B cell (primary cell): ENCODE data around the gene ENTREP3. TPM values are rescaled to one million over a fixed set of nuclear protein-coding genes. Genes with fewer than 3 reads are reported as not detected.

ENCODE experiments used
- ATAC-seq: fragments of 200-7000 bp; cut with Tn5 transposase; one replicate; pipeline ENCODE4 v1.10.0; 2021; ENCODE audit warnings: low read depth, mild to moderate bottlenecking, moderate number of reproducible peaks, moderate library complexity
- CTCF ChIA-PET: fragments of 350-600 bp; sonication (Branson Sonifier 250); formaldehyde crosslinking; loops from one replicate; lab custom pipeline; 2021; ENCODE audit warnings: antibody characterized with exemption, inconsistent platforms; lab: Charles Lee
- POLR2A ChIA-PET: fragments of 350-600 bp; sonication (Branson Sonifier 250); formaldehyde crosslinking; loops from one replicate; lab custom pipeline; 2021; ENCODE audit warnings: antibody characterized with exemption; lab: Charles Lee
- DNase-seq: peaks from one replicate; pipeline ENCODE4 v3.0.0; 2013
- H2AFZ ChIP-seq: 2 replicates; pipeline ENCODE4 v1.6.1; 2012; ENCODE audit warnings: mild to moderate bottlenecking, low read depth, low read length; ENCODE audit not compliant: insufficient read depth, poor library complexity, severe bottlenecking
- H3K27ac ChIP-seq, 2 donors: 1 replicate in 1 of 2; 2 replicates in 1 of 2; pipeline ENCODE4 v1.5.1; 2012 to 2013; ENCODE audit warnings: low read length in 2 of 2, mild to moderate bottlenecking in 2 of 2, moderate library complexity in 1 of 2
- H3K27me3 ChIP-seq, 4 experiments: fragments of 200-600 bp in 1 of 4; sonication (generic) in 1 of 4; replicated peaks in 1 of 4; 1 replicate in 2 of 4; 2 replicates in 2 of 4; pipeline versions ENCODE4 v1.6.1 to v1.7.0; 2013 to 2016; ENCODE audit warnings: low read length in 3 of 4, mild to moderate bottlenecking in 2 of 4, mixed read lengths in 1 of 4, moderate library complexity in 1 of 4; ENCODE audit not compliant: insufficient read depth in 4 of 4, control insufficient read depth in 3 of 4; ENCODE audit errors: control extremely low read depth in 1 of 4
- H3K36me3 ChIP-seq, 2 experiments: replicated peaks in 1 of 2; 1 replicate in 1 of 2; 2 replicates in 1 of 2; pipeline versions ENCODE4 v1.6.1 to v1.7.1; 2013; ENCODE audit warnings: low read length in 1 of 2; ENCODE audit not compliant: insufficient read depth in 2 of 2, control insufficient read depth in 1 of 2; ENCODE audit errors: control extremely low read depth in 1 of 2, extremely low read depth in 1 of 2
- H3K4me1 ChIP-seq, 2 donors: fragments of 200-600 bp in 1 of 2; sonication (generic) in 1 of 2; 1 replicate in 1 of 2; 2 replicates in 1 of 2; pipeline versions ENCODE4 v1.5.1 to v1.6.1; 2013 to 2017; ENCODE audit warnings: low read length in 2 of 2; ENCODE audit not compliant: control insufficient read depth in 2 of 2, insufficient read depth in 2 of 2
- H3K4me2 ChIP-seq: replicated peaks from 2 replicates; pipeline ENCODE3; 2012; ENCODE audit warnings: mild to moderate bottlenecking, low read depth, low read length; ENCODE audit not compliant: poor library complexity, severe bottlenecking
- H3K4me3 ChIP-seq, 5 experiments: fragments of 200-600 bp in 1 of 5; sonication (generic) in 1 of 5; 1 replicate in 3 of 5; 2 replicates in 2 of 5; pipeline versions ENCODE4 v1.5.1 to v1.7.0; 2011 to 2016; ENCODE audit warnings: low read length in 4 of 5, mild to moderate bottlenecking in 4 of 5, low read depth in 2 of 5, control low read depth in 1 of 5, moderate library complexity in 1 of 5; ENCODE audit not compliant: insufficient read depth in 1 of 5; ENCODE audit errors: control extremely low read depth in 1 of 5, extremely low read depth in 1 of 5
- H3K79me2 ChIP-seq: fragments of 200-600 bp; sonication (generic); one replicate; pipeline ENCODE4 v1.6.0; 2016; ENCODE audit warnings: low read length; ENCODE audit not compliant: control insufficient read depth, insufficient read depth
- H3K9ac ChIP-seq: fragments of 200-600 bp; sonication (generic); 2 replicates; pipeline ENCODE4 v1.6.1; 2017; ENCODE audit warnings: mild to moderate bottlenecking, low read length, moderate library complexity
- H3K9me3 ChIP-seq, 3 donors: one replicate each; pipeline versions ENCODE4 v1.6.1 to v1.7.1; 2013; ENCODE audit warnings: low read length in 2 of 3; ENCODE audit not compliant: control insufficient read depth in 2 of 3, insufficient read depth in 1 of 3; ENCODE audit errors: control extremely low read depth in 1 of 3
- H4K20me1 ChIP-seq: 2 replicates; pipeline ENCODE4 v1.6.0; 2012; ENCODE audit warnings: mild to moderate bottlenecking, low read length; ENCODE audit not compliant: insufficient read depth, control insufficient read depth, poor library complexity, severe bottlenecking
- H3K27ac Mint-ChIP-seq: one replicate; pipeline ENCODE4 v1.8.0; 2021; ENCODE audit warnings: mixed read lengths
- H3K27me3 Mint-ChIP-seq: one replicate; pipeline ENCODE4 v1.8.0; 2021; ENCODE audit warnings: mixed read lengths
- H3K4me1 Mint-ChIP-seq: one replicate; pipeline ENCODE4 v1.8.0; 2021; ENCODE audit warnings: mixed read lengths
- H3K4me3 Mint-ChIP-seq: one replicate; pipeline ENCODE4 v1.8.0; 2021; ENCODE audit warnings: mixed read lengths
- H3K9me3 Mint-ChIP-seq: one replicate; pipeline ENCODE4 v1.8.0; 2022; ENCODE audit warnings: mixed read lengths; ENCODE audit not compliant: insufficient read depth
- EZH2 ChIP-seq: IDR thresholded peaks from 2 replicates; pipeline ENCODE4 v1.6.1; 2012; ENCODE audit warnings: borderline replicate concordance, low read depth, mild to moderate bottlenecking, moderate library complexity, low read length; ENCODE audit not compliant: insufficient read depth, poor library complexity, severe bottlenecking
- WGBS: methylation state at CpG from one replicate; pipeline ENCODE4 v1.1.5; 2013; ENCODE audit warnings: missing lambda C conversion rate; ENCODE audit not compliant: insufficient coverage; 5-methylcytosine and 5-hydroxymethylcytosine counted together
- intact Hi-C: fragments of 100-400 bp; cut with micrococcal nuclease; formaldehyde crosslinking; loops from one replicate; pipeline ENCODE4 v1.10.0; 2022
- polyA plus RNA-seq: library from polyadenylated mRNA; depleted of rRNA; stranded (reverse); fragments of >200 nt; gene quantifications from 2 replicates; pipeline ENCODE4 v1.2.3, GENCODE V29; 2012
- total RNA-seq, 2 donors: library from RNA; stranded (reverse); fragments of 120-200 nt in 1 of 2; gene quantifications; 1 replicate in 1 of 2; 2 replicates in 1 of 2; pipeline versions ENCODE4 v1.2.3 to v1.2.4, GENCODE V29; 2013 to 2022
- TF ChIP-seq, protein P1 (sequence below): fragments of 200-600 bp; IDR thresholded peaks from one replicate; pipeline ENCODE4 v1.8.0; 2022; ENCODE audit warnings: antibody characterized with exemption, mild to moderate bottlenecking

ENTREP3 gene
- total and polyA plus RNA-seq, 2 donors (not counting 1 experiment from before 2014, with no cell fraction given): 7.6 to 15.2 TPM

DNA sequence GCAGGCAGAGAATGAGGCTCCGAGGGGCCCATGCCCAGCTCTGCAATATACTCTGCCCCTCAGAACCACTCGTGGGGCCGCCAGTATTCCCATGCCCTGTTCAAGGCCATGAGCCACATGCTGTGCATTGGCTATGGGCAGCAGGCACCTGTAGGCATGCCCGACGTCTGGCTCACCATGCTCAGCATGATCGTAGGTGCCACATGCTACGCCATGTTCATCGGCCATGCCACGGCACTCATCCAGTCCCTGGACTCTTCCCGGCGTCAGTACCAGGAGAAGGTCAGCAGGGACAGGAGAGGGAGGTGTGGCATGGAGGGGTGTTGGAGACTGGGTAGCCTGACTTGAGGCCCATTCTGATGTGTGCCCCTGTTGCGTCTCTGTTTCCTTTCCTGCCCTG, 29.2 kb upstream of the ENTREP3 start:
- 96% methylated on average over 12 of the region's 12 CpGs for WGBS
- no peak for ATAC-seq
- no peak overlapping the region for H3K27ac ChIP-seq
- H3K36me3 ChIP-seq: no peaks in the 10 kb centered on the region
- no peaks in the 10 kb centered on the region for H3K9me3 Mint-ChIP-seq
- H4K20me1 ChIP-seq: no peaks in the 10 kb centered on the region
- no peak overlapping the region for H3K27ac Mint-ChIP-seq
- no peaks in the 10 kb centered on the region for H3K27me3 Mint-ChIP-seq
- no peak overlapping the region for H3K4me2 ChIP-seq
- no peaks in the 10 kb centered on the region for H3K79me2 ChIP-seq
- H3K4me3 ChIP-seq: no peak overlapping the region
- H3K4me1 ChIP-seq: no peaks in the 10 kb centered on the region
- intact Hi-C loops: no loop called here
- no peaks in the 10 kb centered on the region for H3K4me1 Mint-ChIP-seq
- H3K9ac ChIP-seq: no peak overlapping the region
- no peak overlapping the region for H3K4me3 Mint-ChIP-seq
- no peaks in the 10 kb centered on the region for H3K27me3 ChIP-seq
- CTCF ChIA-PET: no interaction called here
- no peaks in the 10 kb centered on the region for H3K9me3 ChIP-seq
- TF ChIP-seq EZH2: no peak
- TF ChIP-seq, protein P1, sequence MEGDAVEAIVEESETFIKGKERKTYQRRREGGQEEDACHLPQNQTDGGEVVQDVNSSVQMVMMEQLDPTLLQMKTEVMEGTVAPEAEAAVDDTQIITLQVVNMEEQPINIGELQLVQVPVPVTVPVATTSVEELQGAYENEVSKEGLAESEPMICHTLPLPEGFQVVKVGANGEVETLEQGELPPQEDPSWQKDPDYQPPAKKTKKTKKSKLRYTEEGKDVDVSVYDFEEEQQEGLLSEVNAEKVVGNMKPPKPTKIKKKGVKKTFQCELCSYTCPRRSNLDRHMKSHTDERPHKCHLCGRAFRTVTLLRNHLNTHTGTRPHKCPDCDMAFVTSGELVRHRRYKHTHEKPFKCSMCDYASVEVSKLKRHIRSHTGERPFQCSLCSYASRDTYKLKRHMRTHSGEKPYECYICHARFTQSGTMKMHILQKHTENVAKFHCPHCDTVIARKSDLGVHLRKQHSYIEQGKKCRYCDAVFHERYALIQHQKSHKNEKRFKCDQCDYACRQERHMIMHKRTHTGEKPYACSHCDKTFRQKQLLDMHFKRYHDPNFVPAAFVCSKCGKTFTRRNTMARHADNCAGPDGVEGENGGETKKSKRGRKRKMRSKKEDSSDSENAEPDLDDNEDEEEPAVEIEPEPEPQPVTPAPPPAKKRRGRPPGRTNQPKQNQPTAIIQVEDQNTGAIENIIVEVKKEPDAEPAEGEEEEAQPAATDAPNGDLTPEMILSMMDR: no peak
- POLR2A ChIA-PET: no interaction called here
- no peak overlapping the region for H2AFZ ChIP-seq
- no peak for DNase-seq

DNA sequence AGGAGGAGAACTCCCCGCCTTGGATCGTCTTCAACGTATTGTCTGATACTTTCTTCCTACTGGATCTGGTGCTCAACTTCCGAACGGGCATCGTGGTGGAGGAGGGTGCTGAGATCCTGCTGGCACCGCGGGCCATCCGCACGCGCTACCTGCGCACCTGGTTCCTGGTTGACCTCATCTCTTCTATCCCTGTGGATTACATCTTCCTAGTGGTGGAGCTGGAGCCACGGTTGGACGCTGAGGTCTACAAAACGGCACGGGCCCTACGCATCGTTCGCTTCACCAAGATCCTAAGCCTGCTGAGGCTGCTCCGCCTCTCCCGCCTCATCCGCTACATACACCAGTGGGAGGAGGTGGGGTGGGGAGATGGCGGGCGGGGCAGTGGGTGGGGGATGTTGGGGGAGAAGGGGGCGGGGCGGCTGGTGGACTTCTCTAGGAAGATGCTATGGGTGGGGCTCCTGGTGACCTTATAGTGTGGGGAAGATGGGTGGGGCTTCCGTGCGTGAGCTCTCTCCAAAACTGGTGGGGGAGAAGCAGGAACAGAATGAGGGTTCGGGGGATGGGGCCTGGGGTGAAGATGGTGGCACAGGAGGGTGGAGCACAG, 27.3 kb upstream of the ENTREP3 start:
- Mint-ChIP-seq H3K4me3 (no peak overlapping the region), H3K4me1 (peaks cover 8% of the 10 kb centered on the region), H3K27ac (no peak overlapping the region), H3K27me3 (no peaks in the 10 kb centered on the region), H3K9me3 (no peaks in the 10 kb centered on the region)
- CTCF ChIA-PET: no interaction called here
- POLR2A ChIA-PET: no interaction called here
- Histone ChIP-seq H3K9ac (no peak overlapping the region), H3K4me3 (no peak overlapping the region), H3K27ac (no peak overlapping the region), H3K79me2 (no peaks in the 10 kb centered on the region), H3K4me1 (peaks cover 6 to 12% of the 10 kb centered on the region in 2 donors), H4K20me1 (no peaks in the 10 kb centered on the region), H3K27me3 (no peaks in the 10 kb centered on the region), H3K9me3 (no peaks in the 10 kb centered on the region), H3K4me2 (no peak overlapping the region), H2AFZ (no peak overlapping the region), H3K36me3 (no peaks in the 10 kb centered on the region)
- WGBS: 96% methylated on average over 16 of the region's 29 CpGs
- DNase-seq: no peak
- no peak for ATAC-seq
- intact Hi-C loops: no loop called here
- TF ChIP-seq, protein P1: no peak
- TF ChIP-seq EZH2: no peak
